Omental fat pad (tissue), 4 donors: ENCODE data around the gene TBC1D2. TPM values are rescaled to one million over a fixed set of nuclear protein-coding genes. Genes with fewer than 3 reads are reported as not detected.
"Not testable (repeated sequence)": the region's sequence is repeated elsewhere in the genome, so short reads cannot be mapped to it uniquely, and the experiment has no call there.

Source experiments
- ATAC-seq: fragments of 150-250 bp; one replicate; pipeline ENCODE4 v1.9.1; 2016; ENCODE audit warnings: mild to moderate bottlenecking, moderate library complexity; ENCODE audit not compliant: low FRiP score
- DNase-seq: peaks from one replicate; pipeline ENCODE4 v3.0.0-alpha.2; 2019; ENCODE audit warnings: low spot score
- CTCF ChIP-seq, 3 donors: fragments of 450-650 bp; IDR thresholded peaks; one replicate each; pipeline ENCODE4 v1.5.1; 2016 to 2017; ENCODE audit warnings: antibody characterized with exemption in 3 of 3, mild to moderate bottlenecking in 3 of 3, moderate library complexity in 2 of 3
- total RNA-seq, 4 donors: library from RNA; depleted of rRNA; stranded (reverse); fragments of >200 nt; gene quantifications; one replicate each; pipeline ENCODE4 v1.1.0, GENCODE V29; 2016

TBC1D2 gene
- total RNA-seq, 4 donors from 2014 or later: 7.6 to 37.9 (median 12.4) TPM

- DNase-seq (no peak), ATAC-seq (no peak)
- TF ChIP-seq CTCF (IDR thresholded peaks at IDR 0.05): no peak
Observed at GRCh38 chr9:98178874-98179850, 76.3 kb downstream of the TBC1D2 start.

GRCh38 chr9:98176391-98177259 is 78.8 kb downstream of the TBC1D2 start:
- no peak for DNase-seq
- TF ChIP-seq CTCF (IDR thresholded peaks at IDR 0.05): no peak
- no peak for ATAC-seq

GRCh38 chr9:98175762-98176161 is 79.7 kb downstream of the TBC1D2 start:
- no peak for DNase-seq
- TF ChIP-seq CTCF (IDR thresholded peaks at IDR 0.05): no peak
- ATAC-seq: no peak

- DNase-seq: no peak
- TF ChIP-seq CTCF (IDR thresholded peaks at IDR 0.05): no peak
- ATAC-seq: no peak
Observed at GRCh38 chr9:98175028-98175569, 80.3 kb downstream of the TBC1D2 start.

GRCh38 chr9:98174502-98174918 is 80.9 kb downstream of the TBC1D2 start:
- not testable (repeated sequence) for DNase-seq, ATAC-seq

GRCh38 chr9:98173181-98173580 is 82.3 kb downstream of the TBC1D2 start:
- ATAC-seq: no peak
- TF ChIP-seq CTCF (IDR thresholded peaks at IDR 0.05): no peak
- no peak for DNase-seq

- no peak for DNase-seq
- no peak for ATAC-seq
- no peak for TF ChIP-seq CTCF (IDR thresholded peaks at IDR 0.05)
Observed at GRCh38 chr9:98172604-98173003, 82.8 kb downstream of the TBC1D2 start.
